Central memory CD8-positive, alpha-beta T cell (primary cell): ENCODE data around the gene STK38L.
A peak's percentile ranks its signal among the peaks of the same experiment; 100 is the strongest.

Source experiments
- ATAC-seq: fragments of 150-1000 bp; cut with Tn5 transposase; replicated peaks from 2 replicates; pipeline ENCODE4 v1.10.0; 2022; ENCODE audit warnings: mild to moderate bottlenecking, moderate FRiP score, moderate number of reproducible peaks; ENCODE audit not compliant: poor library complexity, severe bottlenecking; ENCODE audit errors: extremely low read depth
- DNase-seq, 2 donors: peaks; one replicate each; pipeline ENCODE4 v3.0.0; 2021; ENCODE audit warnings: low spot score in 2 of 2
- H3K27ac Mint-ChIP-seq: one replicate; pipeline ENCODE4 v1.8.0; 2022; ENCODE audit warnings: low read depth, mild to moderate bottlenecking, moderate library complexity, mixed read lengths
- H3K27me3 Mint-ChIP-seq: one replicate; pipeline ENCODE4 v1.8.0; 2022; ENCODE audit warnings: mixed read lengths
- H3K36me3 Mint-ChIP-seq: one replicate; pipeline ENCODE4 v1.8.0; 2022; ENCODE audit warnings: mild to moderate bottlenecking, moderate library complexity, mixed read lengths; ENCODE audit not compliant: insufficient read depth
- H3K4me1 Mint-ChIP-seq: one replicate; pipeline ENCODE4 v1.8.0; 2022; ENCODE audit warnings: mixed read lengths
- H3K4me3 Mint-ChIP-seq: one replicate; pipeline ENCODE4 v1.8.0; 2022; ENCODE audit warnings: mild to moderate bottlenecking, moderate library complexity, mixed read lengths
- H3K9me3 Mint-ChIP-seq: one replicate; pipeline ENCODE4 v1.8.0; 2022; ENCODE audit warnings: mixed read lengths

Gene STK38L

DNA sequence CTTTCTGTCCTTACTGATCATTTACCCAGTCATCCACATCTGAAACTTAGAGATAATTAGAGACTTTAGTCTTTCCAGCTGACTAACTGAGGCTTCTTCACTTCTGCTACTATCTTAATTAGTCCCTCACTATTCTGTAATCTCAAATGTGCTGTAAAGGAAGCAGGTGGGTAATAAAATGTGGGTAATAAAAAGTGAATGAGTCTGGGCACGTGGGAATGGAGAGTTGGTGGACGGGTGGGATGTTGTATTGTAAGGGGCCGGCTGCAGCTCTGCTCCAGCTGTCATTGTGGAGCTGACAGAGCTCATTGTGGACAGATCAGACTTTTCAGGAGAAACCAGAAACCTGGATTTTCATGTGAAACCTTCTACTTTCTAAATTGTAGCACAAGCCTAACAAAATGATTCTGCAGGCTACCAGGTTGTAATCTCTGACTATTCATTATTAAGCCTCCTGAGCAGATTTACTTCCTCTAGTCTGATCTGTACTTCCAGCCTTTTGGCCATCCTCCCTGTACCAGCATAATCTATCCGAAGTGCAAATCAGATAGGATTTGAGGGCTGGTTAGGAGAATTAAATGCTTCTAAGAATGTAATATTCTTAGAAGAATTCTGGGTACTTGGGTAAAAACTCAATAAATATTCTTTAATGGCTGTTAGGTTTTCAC, 46.5 kb downstream of the STK38L start:
- H3K27me3 Mint-ChIP-seq: no peaks in the 10 kb centered on the region
- no peaks in the 10 kb centered on the region for H3K36me3 Mint-ChIP-seq
- H3K4me3 Mint-ChIP-seq: no peak overlapping the region
- no peak for DNase-seq
- H3K27ac Mint-ChIP-seq: no peak overlapping the region
- ATAC-seq: no peak
- no peaks in the 10 kb centered on the region for H3K4me1 Mint-ChIP-seq
- no peaks in the 10 kb centered on the region for H3K9me3 Mint-ChIP-seq

DNA sequence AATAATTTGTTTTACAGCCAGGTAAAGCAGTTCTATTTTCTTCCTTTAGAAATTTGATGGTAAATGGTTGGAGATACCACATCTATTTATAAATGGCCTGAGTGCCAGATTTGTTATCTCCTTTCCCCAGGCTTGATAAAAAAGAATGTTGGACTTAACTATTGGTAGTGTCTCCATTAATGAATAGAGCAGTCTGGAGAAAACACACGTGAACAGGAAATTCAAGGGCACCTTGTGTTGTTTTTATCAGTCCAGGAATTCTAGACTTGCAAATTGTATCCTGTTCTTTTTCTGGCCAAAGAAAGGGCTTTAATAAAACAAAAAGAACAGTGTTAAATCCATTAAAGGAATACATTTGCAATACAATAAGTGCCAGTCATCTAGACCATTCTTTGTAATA, 47.8 kb downstream of the STK38L start:
- Mint-ChIP-seq H3K9me3 (no peaks in the 10 kb centered on the region), H3K4me3 (no peak overlapping the region), H3K4me1 (no peaks in the 10 kb centered on the region), H3K27ac (no peak overlapping the region), H3K36me3 (no peaks in the 10 kb centered on the region), H3K27me3 (no peaks in the 10 kb centered on the region)
- ATAC-seq: no peak
- DNase-seq: no peak

DNA sequence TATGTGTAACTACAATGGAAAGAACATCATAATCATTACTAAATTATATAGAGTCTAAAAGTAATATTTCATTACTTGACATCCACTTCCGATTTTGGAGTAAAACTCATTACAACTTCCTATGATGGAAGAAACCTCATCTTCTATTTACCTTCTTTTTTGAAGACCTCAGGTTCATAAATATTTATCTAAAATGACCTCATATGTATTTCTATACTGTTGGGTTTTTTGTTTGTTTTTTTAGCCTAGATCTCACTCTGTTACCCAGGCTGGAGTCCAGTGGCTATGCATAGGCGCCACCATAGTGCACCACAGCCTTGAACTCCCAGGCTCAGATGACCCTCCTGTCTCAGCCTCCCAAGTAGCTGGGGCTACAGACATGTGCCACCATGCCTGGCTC, 48.6 kb downstream of the STK38L start:
- H3K4me1 Mint-ChIP-seq: no peaks in the 10 kb centered on the region
- no peaks in the 10 kb centered on the region for H3K27me3 Mint-ChIP-seq
- H3K9me3 Mint-ChIP-seq: no peaks in the 10 kb centered on the region
- H3K27ac Mint-ChIP-seq: no peak overlapping the region
- no peak overlapping the region for H3K4me3 Mint-ChIP-seq
- no peaks in the 10 kb centered on the region for H3K36me3 Mint-ChIP-seq
- no peak for ATAC-seq
- DNase-seq: no peak

DNA sequence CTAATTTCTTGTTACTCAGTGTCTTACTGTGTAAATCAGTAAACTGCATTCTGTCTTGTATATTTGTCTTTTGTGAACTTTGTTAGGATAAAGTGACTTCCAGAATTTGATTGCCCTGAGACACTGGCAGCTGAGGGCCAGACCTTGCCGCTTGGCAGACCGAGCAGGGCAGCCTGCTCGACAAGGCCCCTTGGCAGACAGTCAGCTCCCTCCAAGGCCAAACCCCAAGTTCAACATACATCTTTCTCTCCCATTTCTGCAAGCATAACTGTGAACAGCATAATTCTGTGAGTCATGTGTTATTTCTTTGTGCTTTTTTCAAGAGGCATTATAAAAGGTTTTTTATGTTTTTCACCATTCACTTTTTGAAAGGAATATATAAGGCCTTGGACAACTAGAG, 49.4 kb downstream of the STK38L start:
- H3K9me3 Mint-ChIP-seq: no peaks in the 10 kb centered on the region
- DNase-seq (no peak), ATAC-seq (no peak)
- H3K4me3 Mint-ChIP-seq: no peak overlapping the region
- H3K4me1 Mint-ChIP-seq: no peaks in the 10 kb centered on the region
- H3K27ac Mint-ChIP-seq: no peak overlapping the region
- H3K27me3 Mint-ChIP-seq: no peaks in the 10 kb centered on the region
- H3K36me3 Mint-ChIP-seq: no peaks in the 10 kb centered on the region

DNA sequence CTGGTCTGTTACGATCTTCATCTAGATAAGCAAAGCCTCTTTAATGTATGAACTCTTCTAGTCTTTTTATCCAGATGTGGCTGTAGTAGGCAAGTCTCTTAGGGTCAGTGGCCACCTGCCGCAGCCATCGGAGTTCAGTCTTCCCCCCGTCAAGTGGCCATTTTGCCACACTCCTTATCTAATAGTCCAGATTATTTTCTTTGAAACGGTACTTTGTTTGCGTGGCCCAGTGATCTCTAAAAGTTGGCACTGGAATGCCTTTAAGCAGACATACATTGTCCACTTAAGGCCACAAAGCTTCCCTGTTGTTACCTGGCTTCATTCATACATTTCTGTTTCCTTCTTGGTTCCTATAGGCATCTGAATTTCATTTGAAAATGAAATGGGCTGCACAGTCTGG, 52.6 kb downstream of the STK38L start:
- ATAC-seq (no peak), DNase-seq (no peak)
- no peaks in the 10 kb centered on the region for H3K9me3 Mint-ChIP-seq
- no peak overlapping the region for H3K27ac Mint-ChIP-seq
- no peak overlapping the region for H3K4me3 Mint-ChIP-seq
- no peaks in the 10 kb centered on the region for H3K4me1 Mint-ChIP-seq
- H3K36me3 Mint-ChIP-seq: peaks cover 9% of the 10 kb centered on the region
- no peaks in the 10 kb centered on the region for H3K27me3 Mint-ChIP-seq

DNA sequence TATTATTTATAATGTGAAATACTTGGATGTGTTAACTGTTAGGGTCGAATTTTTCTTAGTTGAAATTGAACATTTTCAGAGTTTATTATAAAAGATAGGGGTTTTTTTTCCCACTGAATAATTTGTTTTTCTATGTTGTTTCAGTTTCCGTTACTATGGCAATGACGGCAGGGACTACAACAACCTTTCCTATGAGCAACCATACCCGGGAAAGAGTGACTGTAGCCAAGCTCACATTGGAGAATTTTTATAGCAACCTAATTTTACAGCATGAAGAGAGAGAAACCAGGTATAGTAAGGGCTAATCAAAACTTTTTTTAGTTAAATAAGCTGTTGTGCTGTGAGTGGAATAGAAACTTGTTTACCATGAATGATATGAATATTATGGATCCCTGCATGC, 53.5 kb downstream of the STK38L start:
- Mint-ChIP-seq H3K27me3 (no peaks in the 10 kb centered on the region), H3K27ac (no peak overlapping the region), H3K9me3 (no peaks in the 10 kb centered on the region), H3K4me3 (no peak overlapping the region), H3K4me1 (no peaks in the 10 kb centered on the region), H3K36me3 (peaks cover 11% of the 10 kb centered on the region)
- ATAC-seq: no peak
- DNase-seq: no peak

DNA sequence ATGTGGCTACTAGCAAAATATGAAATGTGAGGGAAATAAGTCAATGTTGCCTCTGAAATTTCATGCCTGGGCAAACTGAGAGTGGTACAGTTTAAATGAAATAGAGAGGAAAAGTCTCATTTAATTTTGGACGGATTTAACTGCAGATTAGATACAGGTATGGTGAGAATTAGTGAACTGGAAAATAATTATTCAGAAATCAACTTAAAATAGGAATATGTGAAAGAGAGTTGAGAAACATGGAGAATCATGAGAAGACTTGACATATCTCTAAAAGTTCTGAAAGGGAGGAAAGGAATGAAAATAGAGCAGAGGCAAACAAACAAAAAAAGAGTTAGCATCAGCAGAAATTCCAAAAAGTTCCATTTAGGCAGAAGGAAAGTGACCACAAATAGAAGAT, 55.0 kb downstream of the STK38L start:
- ATAC-seq (no peak), DNase-seq (no peak)
- peak overlapping the region; percentile 38 for H3K27ac Mint-ChIP-seq
- H3K4me3 Mint-ChIP-seq: no peak overlapping the region
- H3K27me3 Mint-ChIP-seq: no peaks in the 10 kb centered on the region
- H3K4me1 Mint-ChIP-seq: no peaks in the 10 kb centered on the region
- peaks cover 16% of the 10 kb centered on the region for H3K36me3 Mint-ChIP-seq
- H3K9me3 Mint-ChIP-seq: no peaks in the 10 kb centered on the region

DNA sequence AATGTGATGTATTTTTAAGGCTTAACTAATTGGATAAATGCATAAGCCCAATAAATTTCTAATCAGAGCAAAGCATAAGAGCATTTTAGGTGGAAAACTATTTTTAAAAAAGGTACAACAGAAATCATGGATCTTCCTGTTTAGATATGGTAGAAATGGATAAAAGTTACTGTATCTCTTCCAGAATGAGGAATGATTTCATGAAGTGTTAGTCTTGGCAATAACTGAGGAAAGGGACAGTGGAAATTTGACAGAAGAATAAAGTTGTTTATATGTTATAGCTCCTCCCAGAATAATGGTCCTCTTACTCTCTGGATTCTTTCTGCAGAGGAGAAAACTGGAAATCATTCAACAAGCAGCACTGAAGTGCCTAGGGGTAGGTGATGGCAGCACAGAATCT, 56.1 kb downstream of the STK38L start:
- no peak for DNase-seq
- ATAC-seq: no peak
- no peaks in the 10 kb centered on the region for H3K9me3 Mint-ChIP-seq
- H3K4me3 Mint-ChIP-seq: no peak overlapping the region
- no peak overlapping the region for H3K27ac Mint-ChIP-seq
- H3K4me1 Mint-ChIP-seq: no peaks in the 10 kb centered on the region
- H3K36me3 Mint-ChIP-seq: peaks cover 16% of the 10 kb centered on the region
- no peaks in the 10 kb centered on the region for H3K27me3 Mint-ChIP-seq

DNA sequence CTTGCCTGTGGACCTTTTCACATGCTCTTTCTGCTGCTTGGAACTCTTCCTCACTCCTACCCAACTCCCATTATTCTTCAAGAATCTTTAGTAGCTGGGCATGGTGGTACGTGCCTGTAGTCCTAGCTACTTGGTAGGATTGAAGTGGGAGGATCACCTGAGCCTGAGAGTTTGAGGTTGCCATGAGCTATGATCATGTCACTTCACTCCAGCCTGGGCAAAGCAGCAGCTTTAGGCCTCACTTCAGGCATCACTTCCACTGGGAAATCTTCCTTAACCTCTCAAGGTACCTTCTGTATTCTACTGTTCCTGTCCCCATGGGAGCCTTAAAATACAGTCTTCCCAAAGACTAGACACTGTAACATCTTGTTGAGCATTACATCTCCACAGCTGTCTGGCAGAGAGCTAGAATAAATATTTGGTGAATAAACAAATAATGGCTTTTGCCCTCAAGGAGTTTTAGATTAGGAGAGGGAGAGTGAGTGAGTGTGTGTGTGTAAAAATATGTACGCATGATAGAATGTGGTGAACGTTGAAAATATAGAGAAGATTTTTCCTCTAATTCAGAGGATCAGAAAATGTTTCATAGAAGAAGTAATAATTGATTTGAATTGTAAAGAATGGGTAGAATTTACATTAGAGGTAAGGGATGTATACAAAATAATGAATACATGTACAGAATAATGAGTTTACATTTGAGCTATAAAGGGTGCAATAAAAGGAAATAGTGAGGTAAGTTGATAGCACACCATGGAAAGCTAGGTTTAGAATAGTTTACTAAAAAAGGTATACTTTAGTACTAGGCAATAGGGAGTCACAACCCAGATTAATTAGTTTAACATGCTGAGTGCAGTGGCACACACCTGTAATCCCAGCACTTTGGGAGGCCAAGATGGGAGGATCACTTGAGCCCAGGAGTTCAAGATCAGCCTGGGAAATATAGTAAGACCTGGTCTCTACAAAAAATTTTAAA, 59.3 kb downstream of the STK38L start:
- H3K4me1 Mint-ChIP-seq: no peaks in the 10 kb centered on the region
- no peaks in the 10 kb centered on the region for H3K9me3 Mint-ChIP-seq
- ATAC-seq: no peak
- peak overlapping the region; percentile 5 for H3K27ac Mint-ChIP-seq
- DNase-seq: no peak
- H3K27me3 Mint-ChIP-seq: no peaks in the 10 kb centered on the region
- no peak overlapping the region for H3K4me3 Mint-ChIP-seq
- H3K36me3 Mint-ChIP-seq: peaks cover 19% of the 10 kb centered on the region

DNA sequence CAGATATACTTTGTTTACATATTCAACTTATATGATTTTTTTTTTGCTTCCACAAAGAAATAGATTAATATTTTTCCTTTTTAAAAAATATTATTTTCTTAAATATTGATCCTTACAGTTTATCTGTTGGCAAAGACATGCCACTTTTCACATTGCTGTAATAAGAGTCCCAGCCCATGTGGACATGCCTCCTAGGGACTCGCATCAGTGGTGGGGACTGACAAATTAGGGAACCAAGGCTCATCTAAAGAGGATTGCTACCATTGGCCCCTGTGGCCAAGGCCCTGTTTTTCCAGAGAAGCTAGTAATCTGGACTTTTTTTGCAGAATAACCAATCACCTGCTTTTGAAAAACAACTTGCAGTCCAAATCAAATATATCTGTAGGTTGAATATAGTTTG, 60.8 kb downstream of the STK38L start:
- no peak overlapping the region for H3K4me3 Mint-ChIP-seq
- no peaks in the 10 kb centered on the region for H3K4me1 Mint-ChIP-seq
- H3K27ac Mint-ChIP-seq: no peak overlapping the region
- H3K9me3 Mint-ChIP-seq: no peaks in the 10 kb centered on the region
- H3K36me3 Mint-ChIP-seq: peaks cover 14% of the 10 kb centered on the region
- H3K27me3 Mint-ChIP-seq: no peaks in the 10 kb centered on the region
- ATAC-seq (no peak), DNase-seq (no peak)

DNA sequence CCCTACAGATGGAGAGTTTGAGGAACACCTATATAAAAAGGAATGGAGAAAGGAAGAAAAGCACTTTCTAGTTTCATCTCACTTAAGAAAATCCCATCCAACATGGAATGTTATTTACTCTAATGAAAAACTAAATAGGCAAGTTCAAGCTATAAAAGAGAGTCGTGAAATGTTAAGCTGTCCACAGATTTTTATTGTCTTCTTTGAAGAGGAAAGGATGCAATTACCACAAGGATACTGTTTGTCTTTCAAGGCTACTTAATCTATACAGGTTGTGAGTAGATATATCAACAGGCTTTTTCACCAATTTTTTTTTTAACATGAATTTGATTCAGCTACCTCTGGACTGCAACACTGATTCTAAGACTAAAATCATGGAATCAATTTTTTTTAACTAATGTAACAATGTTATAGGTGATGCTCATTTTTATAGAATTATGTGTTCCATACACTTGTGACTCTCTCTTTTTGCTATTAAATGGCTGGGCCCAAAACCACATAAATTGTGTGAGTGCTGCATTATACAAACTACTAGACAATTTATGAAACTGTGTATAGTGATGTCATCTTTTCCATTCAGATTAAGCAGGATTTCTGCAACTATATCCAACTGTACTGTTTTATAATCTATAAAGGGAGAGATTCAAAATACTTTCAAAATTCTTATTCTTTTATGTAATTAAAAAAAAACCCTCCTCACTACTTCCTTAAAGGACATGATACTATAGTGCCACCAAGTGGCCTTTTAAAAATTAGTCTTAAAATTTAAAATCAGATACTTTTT, 61.8 kb downstream of the STK38L start:
- H3K27ac Mint-ChIP-seq: peak overlapping the region; percentile 27
- ATAC-seq (no peak), DNase-seq (no peak)

DNA sequence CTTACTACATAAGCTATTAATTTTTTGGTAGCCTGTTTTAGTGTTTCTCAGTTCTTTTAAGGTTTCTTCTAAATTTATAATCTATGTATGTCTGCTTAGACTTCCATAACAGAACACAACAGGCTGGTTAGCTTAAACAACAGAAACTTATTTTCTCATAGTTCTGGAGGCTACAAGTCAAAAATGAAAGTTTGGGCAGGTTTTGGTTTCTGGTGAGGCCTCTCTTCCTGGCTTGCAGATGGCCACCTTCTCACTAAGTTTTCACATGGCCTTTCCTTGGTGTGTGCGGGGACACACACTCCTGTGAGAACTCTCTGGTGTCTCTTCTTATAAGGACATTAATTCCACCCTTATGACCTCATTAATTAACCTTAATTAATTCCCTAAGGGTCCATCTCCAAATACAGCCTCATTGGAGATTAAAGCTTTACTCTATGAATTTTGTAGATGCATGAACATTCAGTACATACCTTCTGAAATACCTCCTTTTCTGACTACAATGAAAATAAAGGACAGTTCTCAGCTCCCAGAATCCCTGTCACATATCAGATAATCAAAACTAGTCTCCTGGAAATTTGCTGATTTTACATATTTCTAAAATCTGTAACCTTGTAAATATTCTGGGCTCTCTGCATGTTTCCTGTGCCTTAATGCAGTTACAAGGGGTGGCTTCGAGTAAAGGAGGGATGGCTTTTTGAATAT, 65.4 kb downstream of the STK38L start:
- Mint-ChIP-seq H3K4me3 (no peak overlapping the region), H3K27me3 (no peaks in the 10 kb centered on the region), H3K36me3 (peaks cover 25% of the 10 kb centered on the region), H3K27ac (no peak overlapping the region), H3K4me1 (no peaks in the 10 kb centered on the region), H3K9me3 (no peaks in the 10 kb centered on the region)
- DNase-seq: no peak
- no peak for ATAC-seq

More for the DNA sequence above, 61.8 kb downstream of the STK38L start:
- H3K9me3 Mint-ChIP-seq: no peaks in the 10 kb centered on the region
- H3K27me3 Mint-ChIP-seq: no peaks in the 10 kb centered on the region
- no peaks in the 10 kb centered on the region for H3K4me1 Mint-ChIP-seq
- no peak overlapping the region for H3K4me3 Mint-ChIP-seq
- H3K36me3 Mint-ChIP-seq: peaks cover 13% of the 10 kb centered on the region
